ENCODE data around the gene GORAB. TPM values are rescaled to one million over a fixed set of nuclear protein-coding genes. Genes with fewer than 3 reads are reported as not detected.

GORAB gene
- polyA plus RNA-seq, 1 donor (not counting 4 experiments of a cell fraction or from before 2014, with no cell fraction given): 12.0 TPM

DNA sequence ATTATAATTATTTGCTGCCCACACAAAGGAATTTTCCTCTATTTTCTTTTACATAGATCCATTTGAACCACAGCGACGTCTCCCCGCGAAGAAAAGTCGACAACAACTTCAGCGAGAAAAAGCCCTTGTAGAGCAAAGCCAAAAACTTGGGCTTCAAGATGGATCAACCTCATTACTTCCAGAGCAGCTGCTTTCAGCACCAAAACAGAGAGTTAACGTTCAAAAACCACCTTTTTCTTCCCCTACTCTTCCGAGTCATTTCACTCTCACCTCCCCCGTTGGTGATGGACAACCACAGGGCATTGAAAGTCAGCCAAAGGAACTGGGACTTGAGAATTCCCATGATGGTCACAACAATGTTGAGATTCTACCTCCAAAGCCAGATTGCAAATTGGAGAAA is 7.2 kb downstream of the GORAB start:
- peaks cover 12% of the 10 kb centered on the region for H3K79me2 ChIP-seq (ENCODE audit: control insufficient read depth, insufficient read depth, low read length)
- no peak overlapping the region for H3K4me2 ChIP-seq (ENCODE audit: control insufficient read depth, extremely low read depth, insufficient read depth, low read depth, low read length)
- peaks cover 4 to 7% of the 10 kb centered on the region in 2 experiments for H3K36me3 ChIP-seq (ENCODE audit: control insufficient read depth in 2 of 2, extremely low read depth in 1 of 2, insufficient read depth in 2 of 2, low read length in 2 of 2)
- no peak overlapping the region for H2AFZ ChIP-seq (ENCODE audit: control insufficient read depth, low read length)
- no peaks in the 10 kb centered on the region for H3K9me3 ChIP-seq (ENCODE audit: control insufficient read depth, low read depth, low read length)
- H3K4me1 ChIP-seq (ENCODE audit: control insufficient read depth, extremely low read depth, insufficient read depth, low read length): no peaks in the 10 kb centered on the region
- FAIRE-seq: no peak
- H3K4me3 ChIP-seq (ENCODE audit: control insufficient read depth in 2 of 3, extremely low read depth in 1 of 3, insufficient read depth in 2 of 3, low read depth in 1 of 3, low read length in 3 of 3): no peak overlapping the region
- no peaks in the 10 kb centered on the region for H3K9me1 ChIP-seq (ENCODE audit: control insufficient read depth, extremely low read depth, insufficient read depth, low read length)
- dilution Hi-C loops (cut with MboI; ENCODE audit: extremely low pct_ligation_motif_present, low sequenced_read_pairs): no loop called here
- H4K20me1 ChIP-seq (ENCODE audit: control insufficient read depth, extremely low read depth, insufficient read depth, low read length): no peaks in the 10 kb centered on the region
- no peak overlapping the region for H3K27ac ChIP-seq (ENCODE audit: control insufficient read depth, insufficient read depth, low read length)
- DNase-seq (ENCODE audit: low read depth, low spot score): no peak
- H3K9ac ChIP-seq (ENCODE audit: control insufficient read depth, extremely low read depth, insufficient read depth, low read length): no peak overlapping the region
- TF ChIP-seq, protein P1, sequence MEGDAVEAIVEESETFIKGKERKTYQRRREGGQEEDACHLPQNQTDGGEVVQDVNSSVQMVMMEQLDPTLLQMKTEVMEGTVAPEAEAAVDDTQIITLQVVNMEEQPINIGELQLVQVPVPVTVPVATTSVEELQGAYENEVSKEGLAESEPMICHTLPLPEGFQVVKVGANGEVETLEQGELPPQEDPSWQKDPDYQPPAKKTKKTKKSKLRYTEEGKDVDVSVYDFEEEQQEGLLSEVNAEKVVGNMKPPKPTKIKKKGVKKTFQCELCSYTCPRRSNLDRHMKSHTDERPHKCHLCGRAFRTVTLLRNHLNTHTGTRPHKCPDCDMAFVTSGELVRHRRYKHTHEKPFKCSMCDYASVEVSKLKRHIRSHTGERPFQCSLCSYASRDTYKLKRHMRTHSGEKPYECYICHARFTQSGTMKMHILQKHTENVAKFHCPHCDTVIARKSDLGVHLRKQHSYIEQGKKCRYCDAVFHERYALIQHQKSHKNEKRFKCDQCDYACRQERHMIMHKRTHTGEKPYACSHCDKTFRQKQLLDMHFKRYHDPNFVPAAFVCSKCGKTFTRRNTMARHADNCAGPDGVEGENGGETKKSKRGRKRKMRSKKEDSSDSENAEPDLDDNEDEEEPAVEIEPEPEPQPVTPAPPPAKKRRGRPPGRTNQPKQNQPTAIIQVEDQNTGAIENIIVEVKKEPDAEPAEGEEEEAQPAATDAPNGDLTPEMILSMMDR (optimal IDR thresholded peaks at IDR 0.05 in 1 of 3, IDR thresholded peaks at IDR 0.05 in 1 of 3, conservative IDR thresholded peaks at IDR 0.05 in 1 of 3; ENCODE audit: extremely low read depth in 1 of 3, insufficient read depth in 2 of 3, low read length in 3 of 3): no peak
- TF ChIP-seq EZH2 (IDR thresholded peaks at IDR 0.05; ENCODE audit: low read length): no peak
- no peaks in the 10 kb centered on the region for H3K27me3 ChIP-seq (ENCODE audit: control insufficient read depth, extremely low read depth, insufficient read depth, low read length)

DNA sequence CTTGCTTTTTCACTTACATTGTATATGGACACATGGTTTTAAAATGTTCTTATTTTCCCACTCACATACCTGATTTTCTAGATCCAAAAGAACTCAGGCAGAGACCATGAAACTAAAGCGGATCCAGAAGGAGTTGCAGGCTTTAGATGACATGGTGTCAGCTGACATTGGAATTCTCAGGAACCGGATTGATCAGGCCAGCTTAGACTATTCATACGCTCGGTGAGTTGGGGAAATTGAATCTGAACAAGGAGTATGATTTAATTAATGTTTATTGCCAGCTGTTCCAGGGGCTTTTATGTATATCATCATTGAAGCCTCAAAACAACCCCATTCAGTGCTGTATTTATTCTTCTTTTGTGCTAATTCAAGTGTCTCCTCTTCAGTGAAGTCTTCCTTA is 12.7 kb downstream of the GORAB start:
- FAIRE-seq: no peak
- peaks cover 13% of the 10 kb centered on the region for H3K4me1 ChIP-seq (ENCODE audit: control insufficient read depth, extremely low read depth, insufficient read depth, low read length)
- no peak overlapping the region for H3K9ac ChIP-seq (ENCODE audit: control insufficient read depth, extremely low read depth, insufficient read depth, low read length)
- no peak overlapping the region for H3K27ac ChIP-seq (ENCODE audit: control insufficient read depth, insufficient read depth, low read length)
- dilution Hi-C loops (cut with MboI; ENCODE audit: extremely low pct_ligation_motif_present, low sequenced_read_pairs): no loop called here
- no peaks in the 10 kb centered on the region for H3K79me2 ChIP-seq (ENCODE audit: control insufficient read depth, insufficient read depth, low read length)
- no peak for DNase-seq (ENCODE audit: low read depth, low spot score)
- TF ChIP-seq EZH2 (IDR thresholded peaks at IDR 0.05; ENCODE audit: low read length): no peak
- TF ChIP-seq, protein P1 (optimal IDR thresholded peaks at IDR 0.05 in 1 of 3, IDR thresholded peaks at IDR 0.05 in 1 of 3, conservative IDR thresholded peaks at IDR 0.05 in 1 of 3; ENCODE audit: extremely low read depth in 1 of 3, insufficient read depth in 2 of 3, low read length in 3 of 3): no peak
- H3K27me3 ChIP-seq (ENCODE audit: control insufficient read depth, extremely low read depth, insufficient read depth, low read length): no peaks in the 10 kb centered on the region
- H3K9me3 ChIP-seq (ENCODE audit: control insufficient read depth, low read depth, low read length): no peaks in the 10 kb centered on the region
- no peaks in the 10 kb centered on the region for H3K9me1 ChIP-seq (ENCODE audit: control insufficient read depth, extremely low read depth, insufficient read depth, low read length)
- H3K4me3 ChIP-seq (ENCODE audit: control insufficient read depth in 2 of 3, extremely low read depth in 1 of 3, insufficient read depth in 2 of 3, low read depth in 1 of 3, low read length in 3 of 3): no peak overlapping the region
- no peak overlapping the region for H3K4me2 ChIP-seq (ENCODE audit: control insufficient read depth, extremely low read depth, insufficient read depth, low read depth, low read length)
- peaks cover 4 to 10% of the 10 kb centered on the region in 2 experiments for H3K36me3 ChIP-seq (ENCODE audit: control insufficient read depth in 2 of 2, extremely low read depth in 1 of 2, insufficient read depth in 2 of 2, low read length in 2 of 2)
- no peaks in the 10 kb centered on the region for H4K20me1 ChIP-seq (ENCODE audit: control insufficient read depth, extremely low read depth, insufficient read depth, low read length)
- no peak overlapping the region for H2AFZ ChIP-seq (ENCODE audit: control insufficient read depth, low read length)

Data from keratinocyte (primary cell).